Inflammatory macrophage (primary cell): ENCODE data around the gene IQSEC3.

ENCODE experiments used
- DNase-seq, 2 donors: peaks; one replicate each; pipeline ENCODE4 v3.0.0-alpha.2; 2020 to 2022

Gene IQSEC3

DNA sequence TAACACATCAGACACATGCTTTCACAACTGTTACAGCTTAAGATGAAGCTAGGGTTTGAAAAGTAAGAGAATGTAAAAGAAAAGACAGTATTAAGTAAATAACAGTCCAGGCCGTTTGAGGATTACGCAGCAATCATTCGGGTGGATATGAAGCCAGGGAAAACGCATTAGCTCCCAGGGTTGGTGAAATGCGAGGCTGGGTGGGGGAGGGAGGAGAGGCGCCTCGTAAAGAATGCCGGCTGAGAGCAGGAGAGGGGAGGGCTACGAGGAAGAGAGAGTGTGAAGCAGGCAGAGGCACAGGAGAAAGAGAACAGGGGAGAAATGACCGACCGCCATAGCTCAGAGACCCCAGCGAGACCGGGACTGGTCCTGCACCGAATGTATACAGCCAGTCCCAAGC is 73.0 kb downstream of the IQSEC3 start:
- no peak for DNase-seq

DNA sequence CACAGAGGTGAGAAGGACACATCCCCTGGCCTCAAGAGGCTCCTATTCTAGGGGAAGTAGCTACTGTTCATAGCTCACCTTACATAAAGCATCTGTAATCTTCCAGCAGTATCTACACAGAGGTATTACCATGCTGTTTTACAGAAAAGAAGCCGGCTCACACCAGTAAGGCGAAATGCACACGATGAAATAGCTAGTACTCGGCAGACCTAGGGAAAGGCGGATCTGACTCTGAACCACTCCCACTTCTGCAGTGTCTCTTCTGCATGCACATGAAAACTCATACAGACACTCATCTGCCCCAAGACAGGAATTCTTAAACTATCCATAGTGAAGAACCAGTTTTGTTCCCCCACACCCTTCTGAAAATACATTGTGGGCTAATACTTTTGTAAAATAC is 73.6 kb downstream of the IQSEC3 start:
- DNase-seq: no peak

DNA sequence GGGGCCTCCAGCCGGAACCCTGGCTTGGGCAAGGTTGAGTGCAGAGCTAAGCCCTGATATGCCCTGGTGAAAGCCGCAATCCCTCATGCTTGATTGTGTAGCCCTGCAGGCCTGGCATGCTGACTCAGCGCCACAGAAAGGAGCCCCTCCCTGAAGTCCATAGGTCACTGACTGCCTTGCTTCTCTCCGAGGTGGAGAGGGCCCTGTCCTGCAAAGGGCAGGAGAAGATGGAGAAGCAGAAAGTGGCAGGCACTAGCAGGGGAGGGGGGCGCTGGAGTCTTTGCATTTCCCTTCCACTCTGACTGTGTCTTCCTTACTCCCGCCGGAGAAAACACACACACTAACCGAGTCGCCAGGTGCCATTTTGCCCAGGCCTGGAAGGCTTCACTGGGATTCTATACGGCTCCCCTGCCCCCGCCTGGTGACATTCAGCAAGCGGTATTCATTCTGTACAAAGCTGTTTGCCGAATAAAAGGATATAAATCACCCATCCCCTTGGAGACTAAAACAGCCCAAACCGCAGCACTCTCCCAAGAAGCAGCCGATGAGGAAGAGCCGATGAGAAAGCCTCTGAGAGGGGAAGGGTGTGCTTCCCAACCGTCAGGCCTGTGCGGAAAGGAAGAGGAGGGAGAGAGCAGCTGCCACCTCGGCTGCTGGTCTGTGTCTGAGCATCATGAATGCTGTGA is 77.5 kb downstream of the IQSEC3 start:
- DNase-seq: no peak

DNA sequence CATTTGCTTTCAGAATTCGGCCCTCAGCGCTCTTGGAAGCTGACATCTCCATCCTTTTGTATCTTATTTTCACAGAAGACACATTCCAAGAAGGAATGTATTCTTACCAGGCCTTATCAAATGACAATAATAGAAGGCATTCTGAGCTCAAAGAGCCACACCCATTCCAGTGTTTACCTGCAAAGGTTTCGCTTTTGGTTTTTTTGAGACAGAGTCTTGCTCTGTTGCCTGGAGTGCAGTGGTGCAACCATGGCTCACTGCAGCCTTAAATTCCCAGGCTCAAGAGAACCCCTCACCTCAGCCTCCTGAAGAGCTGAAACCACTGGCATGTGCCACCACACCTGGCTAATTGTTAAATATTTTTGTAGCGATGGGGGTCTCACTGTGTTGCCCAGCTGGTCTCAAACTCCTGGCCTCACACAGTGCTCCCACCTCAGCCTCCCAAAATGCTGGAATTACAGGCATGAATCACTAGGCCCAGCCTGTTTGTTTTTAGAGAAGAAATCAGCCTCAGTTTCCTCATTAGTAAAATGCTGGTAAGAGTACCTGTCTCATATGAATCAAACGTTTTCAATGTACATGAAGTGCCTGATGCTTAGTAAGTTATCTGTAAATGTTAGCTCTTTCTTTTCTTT is 78.2 kb downstream of the IQSEC3 start:
- DNase-seq: no peak

DNA sequence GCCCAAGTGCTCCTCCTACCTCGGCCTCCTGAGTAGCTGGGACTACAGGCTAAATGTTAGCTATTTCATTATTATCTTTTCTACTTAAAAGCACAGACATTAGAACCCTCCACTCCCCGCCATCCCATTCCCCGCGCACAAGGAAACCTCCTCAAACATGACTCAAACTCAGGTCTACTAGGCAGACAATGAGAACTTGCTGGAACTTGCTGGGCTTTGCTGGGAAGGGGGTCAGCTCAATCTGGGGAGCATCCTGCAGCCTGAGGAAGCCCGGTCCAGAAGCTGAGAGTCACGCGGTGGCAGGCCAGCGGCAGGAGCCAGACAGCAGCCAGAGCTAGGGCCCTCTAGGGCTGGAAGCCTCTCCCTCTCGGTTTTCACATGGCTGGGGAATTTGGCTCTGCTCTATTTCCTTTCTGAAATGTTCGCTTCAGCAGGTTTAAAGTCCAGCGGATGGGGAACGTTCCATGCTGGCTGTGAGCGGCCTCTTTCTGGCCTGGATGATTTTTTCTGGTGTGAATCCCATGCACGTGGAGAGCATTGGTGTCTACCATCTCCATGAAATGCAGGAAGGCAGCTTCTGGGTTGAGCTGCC is 78.9 kb downstream of the IQSEC3 start:
- no peak for DNase-seq

DNA sequence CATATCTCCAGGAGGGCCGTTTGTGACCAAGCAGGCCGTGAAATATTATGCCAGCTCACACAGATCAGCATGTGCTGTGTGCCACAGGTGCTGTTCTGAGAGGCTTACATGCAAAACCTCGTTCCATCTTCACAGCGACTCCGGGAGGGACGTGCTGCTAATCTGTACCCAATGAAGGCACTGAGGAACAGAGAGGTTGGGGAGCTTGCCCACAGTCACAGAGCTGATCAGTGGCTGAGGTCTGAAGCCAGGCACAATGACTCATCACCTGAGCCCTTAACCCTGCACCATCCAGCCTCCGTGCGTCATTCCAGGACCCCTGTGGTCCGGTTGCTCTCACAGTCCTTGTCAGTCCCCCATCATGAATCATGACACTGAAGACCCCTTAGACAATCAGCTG is 80.7 kb downstream of the IQSEC3 start:
- no peak for DNase-seq

DNA sequence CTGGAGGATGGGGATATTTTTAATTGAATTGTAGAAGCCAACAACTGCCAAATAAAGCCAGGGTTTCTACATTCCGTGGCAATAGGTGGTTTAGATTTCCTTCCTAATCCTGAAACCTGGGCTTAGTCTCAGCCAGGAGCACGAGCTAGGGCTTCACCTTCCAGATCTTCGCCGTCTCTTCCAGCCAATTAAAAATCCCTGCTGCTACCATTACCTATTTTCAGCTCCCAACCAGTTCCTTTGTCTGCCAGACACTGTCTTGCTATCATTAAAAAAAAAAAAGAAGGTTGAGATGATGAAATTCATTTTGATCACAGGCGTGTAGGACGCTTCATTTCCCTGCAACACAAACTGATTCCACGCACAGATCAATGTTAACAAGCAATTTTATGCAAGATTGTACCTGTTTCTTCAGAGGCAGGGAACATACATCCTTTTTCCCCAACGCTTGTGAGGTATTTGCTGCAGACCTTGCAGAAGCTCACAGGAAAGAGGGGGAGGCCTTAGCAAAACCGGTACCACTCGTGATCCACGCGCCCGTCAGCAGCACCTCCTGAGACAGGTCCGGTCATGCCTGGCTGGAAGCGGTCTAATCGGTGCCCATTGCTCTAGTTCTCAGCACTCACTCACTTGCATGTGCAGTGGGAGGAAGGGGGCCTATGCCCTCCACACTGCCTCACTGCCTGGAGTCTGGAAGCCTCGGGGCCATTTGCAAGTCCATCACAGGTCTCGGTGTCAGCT is 82.3 kb downstream of the IQSEC3 start:
- no peak for DNase-seq

DNA sequence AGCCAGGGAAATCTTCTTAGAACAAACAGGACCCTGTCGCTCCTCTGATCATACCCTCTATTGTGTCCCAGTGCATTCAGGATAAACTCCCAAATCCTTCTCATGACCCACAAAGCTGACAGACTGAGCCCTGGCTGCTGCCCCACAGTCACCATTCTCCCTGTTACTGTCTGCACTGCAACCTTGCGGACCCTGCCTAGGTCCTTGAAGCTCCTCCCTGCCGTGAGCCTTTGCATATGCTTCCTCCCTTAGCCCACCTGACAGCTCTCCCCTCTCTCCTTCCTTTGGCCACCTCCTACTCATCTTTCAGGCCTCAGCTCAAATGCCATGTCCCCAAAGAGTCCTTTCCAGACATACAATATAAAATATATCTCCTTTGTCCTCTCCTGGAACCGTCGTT is 85.0 kb downstream of the IQSEC3 start:
- no peak for DNase-seq

DNA sequence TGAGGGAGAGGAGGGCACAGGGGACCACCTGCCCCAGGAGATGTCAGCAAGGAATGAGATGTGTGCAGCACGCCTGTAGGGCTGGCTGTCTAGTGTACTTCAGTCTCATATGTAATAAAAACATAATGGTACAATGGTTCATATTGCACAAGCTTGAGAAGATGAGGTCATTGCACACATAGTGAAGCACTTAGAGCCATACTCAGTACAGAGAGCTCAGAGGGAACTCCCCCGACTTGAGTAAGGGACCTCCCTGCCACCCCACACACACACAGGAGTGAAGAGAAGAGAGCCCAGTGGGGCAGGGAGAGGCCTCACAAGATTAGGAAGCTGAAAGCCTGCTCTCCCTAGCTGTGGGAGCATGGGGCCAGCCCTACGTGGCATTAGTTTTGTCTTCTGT is 85.9 kb downstream of the IQSEC3 start:
- DNase-seq: peak; percentile 72 to 74

DNA sequence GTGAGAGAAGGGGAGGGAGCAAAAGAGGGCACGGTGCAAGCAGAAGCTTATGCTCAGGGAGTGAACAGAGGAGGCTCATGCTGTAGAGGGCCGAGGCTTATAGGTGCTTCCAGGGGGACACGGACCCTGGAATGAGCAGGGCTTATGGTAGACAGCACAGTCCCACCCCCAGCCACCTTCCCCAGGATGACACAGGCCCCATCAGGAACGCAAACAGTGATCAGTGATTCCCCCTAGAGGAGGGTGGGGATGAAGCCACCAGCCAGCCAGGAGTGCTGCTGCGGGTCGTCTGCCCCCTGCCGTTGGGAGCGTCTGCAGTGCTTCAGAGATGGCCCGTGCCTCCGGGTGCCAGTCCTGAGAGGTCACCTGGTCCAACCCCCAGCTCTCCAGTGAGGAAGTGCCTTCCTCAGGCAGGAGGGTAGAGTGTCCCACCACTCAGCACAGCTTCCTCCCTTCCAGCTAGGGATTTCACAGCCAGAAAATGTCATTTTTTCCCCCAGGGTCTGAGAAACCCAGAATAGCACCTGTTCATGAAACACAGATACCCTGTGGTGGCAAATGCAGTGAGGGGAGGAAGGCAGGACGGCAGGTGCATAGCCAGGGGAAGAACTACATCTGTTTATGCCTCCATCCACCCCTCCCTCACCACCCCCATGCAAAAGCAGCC is 86.6 kb downstream of the IQSEC3 start:
- peak; percentile 58 to 76 for DNase-seq

DNA sequence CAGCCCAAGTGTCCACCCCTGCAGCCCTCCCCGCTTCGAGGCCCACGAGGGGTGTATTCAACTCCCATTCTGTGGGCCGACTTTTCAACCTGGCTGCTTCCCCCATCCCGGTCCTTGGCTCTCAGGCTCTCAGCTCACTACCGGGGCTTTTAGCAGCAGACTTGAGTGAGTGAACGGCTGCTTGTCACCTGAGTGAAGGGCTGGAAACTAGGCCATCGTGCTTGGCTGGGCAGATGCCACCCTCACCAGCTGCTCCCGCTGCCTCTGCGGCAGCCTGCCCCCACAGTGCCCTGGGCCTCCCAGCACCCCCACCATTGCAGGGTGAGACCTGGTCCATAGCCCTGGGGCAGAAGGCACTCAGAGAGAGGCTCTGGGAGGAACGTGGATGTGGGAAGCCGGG is 87.5 kb downstream of the IQSEC3 start:
- no peak for DNase-seq

DNA sequence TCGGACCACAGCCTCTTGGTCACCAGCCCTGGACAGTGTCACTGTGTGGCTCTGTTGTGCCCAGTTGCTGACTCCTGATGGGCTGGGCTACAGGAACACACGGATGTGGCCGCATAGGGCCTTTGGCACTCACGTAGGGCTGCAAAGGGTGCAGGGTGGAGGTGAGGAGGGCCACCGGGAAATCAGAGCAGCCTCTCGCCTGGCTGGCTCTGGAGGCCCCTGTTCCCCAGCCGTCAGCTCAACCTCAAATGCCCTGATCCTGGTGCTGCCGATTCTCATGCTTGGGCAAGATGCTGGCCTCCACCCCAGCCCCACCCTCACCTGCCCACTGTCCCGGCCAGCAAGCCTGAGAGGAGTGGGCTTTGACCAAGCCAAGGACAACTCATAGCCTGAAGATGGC is 88.4 kb downstream of the IQSEC3 start:
- DNase-seq: no peak

DNA sequence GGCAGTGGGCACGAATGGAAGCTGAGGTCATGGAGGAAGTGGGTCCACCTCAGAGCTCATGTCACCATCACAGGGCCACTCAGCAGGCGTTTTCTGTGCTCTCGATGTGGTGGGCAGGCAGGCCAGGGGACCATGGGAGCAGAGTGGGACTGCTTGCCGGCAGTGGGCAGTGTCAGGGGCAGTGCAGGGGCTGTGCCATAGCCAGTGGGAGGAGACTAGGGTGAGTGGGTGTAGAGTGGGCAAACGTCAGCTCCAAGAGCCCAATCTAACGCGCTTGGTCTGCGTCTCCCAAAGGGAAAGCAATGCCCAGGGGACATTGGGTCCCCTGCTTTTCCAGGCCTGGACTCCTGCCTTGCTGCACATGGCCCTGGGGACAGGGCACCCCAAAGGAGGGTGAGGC is 89.1 kb downstream of the IQSEC3 start:
- no peak for DNase-seq

DNA sequence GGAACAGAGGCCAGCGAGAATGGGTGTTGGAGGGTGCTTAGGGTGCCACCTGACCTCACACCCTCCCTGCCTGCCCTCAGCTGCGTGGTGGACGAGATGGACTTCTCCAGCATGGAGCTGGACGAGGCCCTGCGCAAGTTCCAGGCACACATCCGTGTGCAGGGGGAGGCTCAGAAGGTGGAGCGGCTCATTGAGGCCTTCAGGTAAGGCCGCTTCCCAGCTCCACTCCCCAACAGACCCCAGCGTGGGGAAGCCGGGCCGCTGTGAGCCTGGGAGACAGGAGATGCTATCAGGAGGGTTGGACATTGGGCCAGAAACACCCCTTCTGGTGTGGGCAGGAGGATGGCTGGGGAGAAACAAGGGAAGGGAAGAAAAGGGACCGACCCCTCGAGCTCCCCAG is 90.4 kb downstream of the IQSEC3 start:
- no peak for DNase-seq

DNA sequence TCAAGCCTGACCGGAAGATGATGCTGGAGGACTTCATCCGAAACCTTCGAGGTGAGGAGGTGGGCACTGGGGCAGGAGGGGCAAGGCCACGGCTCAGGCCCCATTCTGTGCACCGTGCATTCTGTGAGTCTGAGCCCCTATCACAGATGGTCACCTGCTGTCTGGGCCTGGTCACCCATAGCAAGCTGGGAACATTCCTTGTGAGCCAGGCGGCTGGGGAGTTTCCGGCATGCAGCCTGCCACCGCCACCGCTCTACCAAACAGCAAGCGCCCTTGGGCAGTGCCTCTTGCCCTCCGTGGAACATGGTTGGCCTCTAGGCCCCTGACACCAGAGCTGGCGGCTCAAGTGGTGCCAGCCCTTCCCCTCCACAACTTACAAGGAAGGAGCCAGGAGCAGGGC is 91.1 kb downstream of the IQSEC3 start:
- DNase-seq: no peak

DNA sequence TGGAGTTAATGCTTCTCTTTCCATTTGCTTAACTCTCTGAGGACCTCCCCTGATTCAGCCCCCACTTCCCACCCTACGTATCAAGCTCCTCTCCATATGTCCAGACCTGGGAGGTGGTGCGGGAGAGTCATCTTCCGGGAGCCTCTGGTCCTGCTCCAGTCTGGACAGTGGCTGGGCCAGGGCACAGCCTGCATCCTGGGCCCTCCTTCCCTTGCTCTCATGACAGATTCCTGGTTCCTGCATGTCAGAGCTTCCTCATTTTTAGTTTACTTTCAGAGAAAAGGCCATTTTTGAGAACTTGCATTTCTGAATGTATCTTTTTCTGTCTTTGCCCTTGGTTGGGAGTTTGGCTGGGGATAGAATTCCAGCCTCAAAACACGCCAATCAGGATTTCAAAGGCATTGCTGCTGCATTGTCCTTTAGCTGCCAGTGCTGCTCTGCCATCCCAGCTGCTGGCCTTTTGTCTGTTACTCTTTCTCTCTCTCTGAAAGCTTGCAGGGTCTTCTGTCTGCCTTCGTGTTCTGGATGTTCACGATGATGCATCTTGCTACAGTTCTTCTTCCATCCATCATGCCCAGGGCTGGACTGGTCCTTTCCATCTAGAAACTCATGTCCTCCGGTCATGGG is 92.7 kb downstream of the IQSEC3 start:
- peak; percentile 34 to 39 for DNase-seq

DNA sequence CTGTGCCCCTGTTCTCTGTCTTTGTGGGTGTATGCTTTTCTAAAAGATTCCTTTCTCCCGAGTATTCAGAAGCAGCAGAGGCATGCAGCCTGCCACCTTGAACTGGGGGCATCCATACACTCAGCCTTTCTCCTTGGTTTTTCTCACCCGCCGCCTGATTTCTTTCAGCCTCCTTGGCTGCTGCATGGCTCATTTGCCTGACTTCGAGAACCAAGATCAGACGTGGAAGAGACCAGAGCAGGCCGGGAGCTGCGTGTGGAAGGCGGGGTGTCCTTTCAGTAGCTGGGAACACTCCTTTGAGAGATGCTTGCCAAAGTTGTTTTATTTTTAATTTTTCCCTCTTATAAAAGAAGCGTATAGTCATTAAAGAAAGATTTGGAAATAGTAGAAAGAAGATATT is 94.3 kb downstream of the IQSEC3 start:
- DNase-seq: no peak

DNA sequence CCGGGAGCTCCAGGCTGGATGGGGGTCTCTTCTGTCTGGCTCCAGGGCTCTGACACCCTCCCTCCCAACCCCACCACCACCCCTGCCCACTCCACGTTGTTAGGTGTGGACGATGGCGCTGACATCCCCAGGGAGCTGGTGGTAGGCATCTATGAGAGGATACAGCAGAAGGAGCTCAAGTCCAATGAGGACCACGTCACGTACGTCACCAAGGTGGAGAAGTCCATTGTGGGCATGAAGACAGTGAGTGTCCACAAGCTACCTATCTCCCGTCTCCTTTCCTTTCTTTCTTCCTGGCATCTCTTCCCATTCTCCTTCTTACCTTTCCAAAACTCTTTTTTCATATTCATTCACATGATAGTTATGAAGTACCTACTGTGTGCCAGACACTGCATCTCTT is 95.3 kb downstream of the IQSEC3 start:
- no peak for DNase-seq

DNA sequence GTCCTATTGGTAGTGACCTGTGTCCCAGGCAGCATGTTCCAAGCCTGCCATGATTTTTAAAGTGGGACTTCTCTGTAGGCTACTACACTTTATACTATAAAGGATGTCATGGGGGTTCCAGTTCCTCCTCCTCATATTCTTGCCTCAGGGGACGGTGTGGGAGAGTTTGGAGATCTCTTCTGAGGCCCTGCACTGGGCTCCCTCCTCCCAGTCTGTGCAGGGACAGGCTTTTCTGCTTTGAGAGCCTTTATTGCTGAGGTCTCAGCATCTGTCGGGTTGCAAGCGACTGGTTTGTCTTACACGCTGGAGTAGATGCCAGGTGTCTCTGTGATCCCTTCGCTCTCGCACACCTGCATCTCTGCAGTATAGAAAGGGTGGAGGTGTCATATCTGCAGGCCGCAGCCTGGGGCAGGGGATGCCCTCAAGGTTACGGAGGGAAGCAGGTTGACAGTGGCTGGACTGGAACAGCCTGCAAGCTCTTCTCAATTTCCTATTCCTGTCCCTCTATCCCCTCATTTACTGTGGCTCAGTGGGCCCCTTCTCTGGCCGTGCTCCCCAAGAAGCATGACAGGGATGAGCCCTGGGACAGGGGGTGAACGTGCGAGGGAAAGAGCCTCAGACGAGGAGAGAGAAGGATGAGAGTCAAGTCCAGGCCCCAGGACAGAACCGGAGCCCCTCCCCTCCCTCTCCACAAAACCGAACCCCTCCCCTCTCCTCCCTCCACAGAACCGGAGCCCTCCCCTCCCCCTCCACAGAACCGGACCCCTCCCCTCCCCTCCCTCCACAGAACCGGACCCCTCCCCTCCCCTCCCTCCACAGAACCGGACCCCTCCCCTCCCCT is 96.1 kb downstream of the IQSEC3 start:
- DNase-seq: no peak

DNA sequence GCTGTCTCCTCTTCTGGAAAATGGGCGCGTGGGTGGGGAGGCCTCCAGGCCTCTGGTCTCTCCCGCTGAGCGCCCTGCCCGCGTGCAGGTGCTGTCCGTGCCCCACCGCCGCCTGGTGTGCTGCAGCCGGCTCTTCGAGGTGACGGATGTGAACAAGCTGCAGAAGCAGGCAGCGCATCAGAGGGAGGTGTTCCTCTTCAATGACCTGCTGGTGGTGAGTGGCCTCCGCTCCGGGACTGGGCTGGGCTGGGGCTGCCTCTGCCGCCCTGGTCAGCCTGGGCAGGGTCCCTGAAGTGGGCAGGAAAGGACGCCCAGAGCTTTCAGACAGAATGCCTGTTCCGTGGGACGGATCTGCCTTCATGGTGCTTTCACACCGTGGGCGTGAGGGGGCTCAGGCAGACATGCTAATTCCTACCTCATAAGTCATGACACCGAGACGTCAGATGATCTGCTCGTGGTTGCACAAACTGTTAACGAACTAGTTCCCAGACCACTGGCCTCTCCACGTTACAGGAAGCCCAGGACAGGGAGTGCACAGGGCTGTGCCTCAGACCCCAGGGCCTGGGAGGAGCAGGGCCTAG is 96.9 kb downstream of the IQSEC3 start:
- DNase-seq: peak in 1 of 2 donors; percentile 42

DNA sequence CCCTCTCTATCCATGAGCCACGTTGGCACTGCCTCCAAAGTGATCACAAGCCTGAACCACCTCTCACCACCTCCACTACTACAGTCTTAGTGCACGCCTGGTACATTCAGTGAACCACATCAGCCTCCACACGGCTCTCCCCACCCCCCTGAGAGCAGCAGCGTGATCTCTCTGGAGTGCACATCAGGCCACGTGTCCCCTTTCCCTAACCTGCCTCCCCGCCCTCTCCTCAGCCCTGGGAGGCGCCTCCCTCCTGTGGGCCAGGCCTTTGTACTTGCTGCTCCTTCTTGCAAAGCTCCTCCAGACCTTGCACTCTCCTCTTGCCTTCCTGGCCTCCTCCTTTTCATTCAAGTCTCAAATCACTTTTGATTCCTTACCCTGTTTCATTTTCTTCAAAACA is 97.6 kb downstream of the IQSEC3 start:
- no peak for DNase-seq
